NCI-H524 (cell line): ENCODE results near the gene GZMM.

ENCODE experiments used
- DNase-seq, 2 experiments: peaks; one replicate each; lab custom pipeline; 2025; lab: John Stamatoyannopoulos, UW

Gene GZMM

GRCh38 chr19:597406-598315, 53.8 kb downstream of the GZMM start:
- no peak for DNase-seq
